Esophagus (tissue), 2 donors: ENCODE measurements around the gene GNG10. TPM values are rescaled to one million over a fixed set of nuclear protein-coding genes. Genes with fewer than 3 reads are reported as not detected.
"Not testable (repeated sequence)": the region's sequence is repeated elsewhere in the genome, so short reads cannot be mapped to it uniquely, and the experiment has no call there.

ENCODE experiments used
- H3K27ac ChIP-seq, 2 donors: one replicate each; pipeline ENCODE4 v1.5.1; 2013; ENCODE audit warnings: low read depth in 2 of 2, mild to moderate bottlenecking in 2 of 2, inconsistent platforms in 1 of 2, low read length in 1 of 2, moderate library complexity in 1 of 2
- H3K27me3 ChIP-seq, 2 donors: one replicate each; pipeline ENCODE4 v1.6.1; 2013; ENCODE audit warnings: low read length in 2 of 2, control low read depth in 1 of 2, mild to moderate bottlenecking in 1 of 2; ENCODE audit not compliant: insufficient read depth in 2 of 2, control insufficient read depth in 1 of 2
- H3K36me3 ChIP-seq, 2 donors: one replicate each; pipeline ENCODE4 v1.6.1; 2013; ENCODE audit warnings: low read length in 1 of 2; ENCODE audit not compliant: control insufficient read depth in 2 of 2, insufficient read depth in 2 of 2
- H3K4me1 ChIP-seq, 2 donors: one replicate each; pipeline ENCODE4 v1.6.1; 2013; ENCODE audit warnings: low read length in 1 of 2; ENCODE audit not compliant: control insufficient read depth in 2 of 2, insufficient read depth in 2 of 2
- H3K4me3 ChIP-seq, 2 donors: one replicate each; pipeline ENCODE4 v1.5.1; 2013; ENCODE audit warnings: low read length in 2 of 2, mild to moderate bottlenecking in 2 of 2, low read depth in 1 of 2, moderate library complexity in 1 of 2
- H3K9me3 ChIP-seq, 2 donors: one replicate each; pipeline ENCODE4 v1.6.1; 2013; ENCODE audit warnings: mild to moderate bottlenecking in 2 of 2, low read depth in 1 of 2, low read length in 1 of 2, moderate library complexity in 1 of 2; ENCODE audit not compliant: control insufficient read depth in 2 of 2, insufficient read depth in 1 of 2
- WGBS, 2 donors: extraction: QIAGEN DNeasy Blood & Tissue Kit; methylation state at CpG; one replicate each; pipeline ENCODE4 v1.1.7; 2013; 5-methylcytosine and 5-hydroxymethylcytosine counted together
- polyA plus RNA-seq, 2 donors: library from polyadenylated mRNA; stranded (reverse); fragments of 200-250 nt; gene quantifications; one replicate each; pipeline ENCODE4 v1.2.3, GENCODE V29; 2013
- donor health status: healthy with polysubstance abuse.
- donor health status: Bipolar disorder and iron deficiency.

Gene GNG10
- polyA plus RNA-seq: 10 to 100 TPM; 12.4 to 13.9 TPM

GRCh38 chr9:111661150-111661801 is at the start of gene GNG10:
Gene GNG10 (plus strand): TSS chr9:111661605. CDS start chr9:111661635, 30 bp downstream.
- Histone ChIP-seq H3K9me3 (no peaks in the 10 kb centered on the region), H3K27me3 (no peaks in the 10 kb centered on the region), H3K4me3 (peak within 1 kb of the TSS; percentile 72 to 77), H3K27ac (peak within 1 kb of the TSS; percentile 59 to 79), H3K36me3 (no peaks in the 10 kb centered on the region), H3K4me1 (peaks cover 0 to 6% of the 10 kb centered on the region in 2 donors)
- 0 to 1% methylated on average over 50 to 61 of the region's 61 CpGs for WGBS, 2 donors

DNA sequence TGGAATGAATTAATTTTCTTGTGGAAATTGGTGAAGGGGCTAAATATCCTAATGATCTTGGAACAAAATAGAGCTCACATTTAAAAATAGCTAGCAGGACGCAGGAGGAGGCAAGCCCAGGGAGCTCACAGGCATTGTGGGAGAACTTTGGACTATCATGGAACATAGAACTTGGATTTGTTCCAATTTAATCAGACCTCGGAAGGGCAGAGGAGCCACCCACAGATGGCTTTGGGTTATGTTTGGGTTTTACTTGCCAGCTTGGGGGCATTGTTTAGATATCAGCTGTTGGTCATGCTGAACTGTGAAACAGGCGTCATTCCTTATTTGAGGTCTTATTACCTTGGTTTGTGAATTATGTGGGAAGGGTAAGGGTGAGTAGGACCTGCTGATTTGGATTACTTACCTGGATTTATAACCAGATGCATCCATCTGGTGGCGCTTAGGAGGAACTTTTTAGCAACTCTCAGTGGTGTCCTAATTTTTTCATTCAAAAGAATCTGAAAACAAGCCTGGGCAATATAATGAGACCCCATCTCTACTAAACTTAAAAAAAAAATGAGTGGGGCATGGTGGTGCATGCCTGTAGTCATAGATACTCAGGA is 47.9 kb upstream of the GNG10 start:
- 44 to 47% methylated on average over 4 of the region's 4 CpGs for WGBS, 2 donors
- Histone ChIP-seq H3K4me1 (peaks cover 0 to 3% of the 10 kb centered on the region in 2 donors), H3K27ac (no peak overlapping the region), H3K9me3 (no peaks in the 10 kb centered on the region), H3K4me3 (no peak overlapping the region), H3K36me3 (no peaks in the 10 kb centered on the region), H3K27me3 (no peaks in the 10 kb centered on the region)

GRCh38 chr9:111615928-111616327 is 45.5 kb upstream of the GNG10 start:
- Histone ChIP-seq H3K9me3 (no peaks in the 10 kb centered on the region), H3K4me1 (no peaks in the 10 kb centered on the region), H3K27ac (no peak overlapping the region), H3K27me3 (no peaks in the 10 kb centered on the region), H3K4me3 (no peak overlapping the region), H3K36me3 (no peaks in the 10 kb centered on the region)
- WGBS, 2 donors: 48 to 55% methylated on average over 3 of the region's 3 CpGs

DNA sequence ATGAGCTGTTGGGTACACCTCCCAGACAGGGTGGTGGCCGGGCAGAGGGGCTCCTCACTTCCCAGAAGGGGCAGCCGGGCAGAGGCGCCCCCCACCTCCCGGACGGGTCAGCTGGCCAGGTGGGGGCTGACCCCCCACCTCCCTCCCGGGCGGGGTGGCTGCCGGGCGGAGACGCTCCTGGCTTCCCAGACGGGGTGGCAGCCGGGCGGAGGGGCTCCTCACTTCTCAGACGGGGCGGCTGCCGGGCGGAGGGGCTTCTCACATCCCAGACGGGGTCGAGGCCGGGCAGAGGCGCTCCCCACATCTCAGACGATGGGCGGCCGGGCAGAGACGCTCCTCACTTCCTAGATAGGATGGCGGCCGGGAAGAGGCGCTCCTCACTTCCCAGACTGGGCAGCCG is 44.1 kb upstream of the GNG10 start:
- not testable (repeated sequence) for H3K4me1 ChIP-seq, H3K4me3 ChIP-seq, H3K27me3 ChIP-seq, H3K36me3 ChIP-seq, H3K9me3 ChIP-seq, H3K27ac ChIP-seq
- WGBS, 2 donors: 96 to 97% methylated on average over 22 to 29 of the region's 29 CpGs

- Histone ChIP-seq H3K27ac (peak overlapping the region; percentile 8 to 49), H3K4me1 (no peaks in the 10 kb centered on the region), H3K36me3 (no peaks in the 10 kb centered on the region), H3K27me3 (no peaks in the 10 kb centered on the region), H3K4me3 (no peak overlapping the region), H3K9me3 (no peaks in the 10 kb centered on the region)
- 14 to 24% methylated on average over 2 of the region's 2 CpGs for WGBS, 2 donors
These were observed 39.4 kb upstream of the GNG10 start for GRCh38 chr9:111621895-111622480.

- Histone ChIP-seq H3K4me1 (no peaks in the 10 kb centered on the region), H3K27me3 (no peaks in the 10 kb centered on the region), H3K4me3 (no peak overlapping the region), H3K9me3 (no peaks in the 10 kb centered on the region), H3K36me3 (no peaks in the 10 kb centered on the region), H3K27ac (peak overlapping the region in 1 of 2 donors; percentile 8)
- WGBS, 2 donors: 44 to 52% methylated on average over 3 of the region's 3 CpGs
These were observed 38.8 kb upstream of the GNG10 start for GRCh38 chr9:111622626-111623025.

DNA sequence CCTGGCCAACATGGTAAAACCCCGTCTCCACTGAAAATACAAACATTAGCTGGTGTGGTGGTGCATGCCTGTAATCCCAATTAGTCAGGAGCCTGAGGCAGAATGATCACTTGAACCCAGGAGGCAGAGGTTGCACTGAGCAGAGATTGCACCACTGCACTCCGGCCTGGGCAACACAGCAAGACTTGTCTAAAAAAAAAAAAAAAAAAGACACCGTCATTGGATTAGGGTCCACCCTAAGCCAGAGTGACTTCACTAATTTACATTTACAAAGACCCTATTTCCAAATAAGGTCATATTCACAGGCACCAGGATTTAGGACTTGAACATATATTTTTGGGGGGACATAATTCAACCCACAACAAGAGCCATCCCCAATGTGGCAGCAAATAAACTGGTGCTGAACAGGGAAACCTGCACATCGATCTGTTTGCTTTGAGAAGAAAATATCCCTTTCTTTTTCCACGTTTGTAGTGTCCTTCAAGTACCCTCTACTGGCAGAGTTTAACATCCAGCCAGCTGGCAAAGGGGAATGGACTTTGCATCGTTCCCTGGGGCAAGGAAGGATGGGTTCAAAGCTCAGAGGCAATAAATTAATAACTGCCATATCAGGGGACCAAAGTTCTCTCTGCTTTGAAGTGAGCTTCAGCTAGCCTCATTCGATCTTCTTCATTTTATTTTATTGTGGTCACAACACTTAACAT is 34.0 kb upstream of the GNG10 start:
- no peak overlapping the region for H3K27ac ChIP-seq
- no peaks in the 10 kb centered on the region for H3K9me3 ChIP-seq
- H3K36me3 ChIP-seq: no peaks in the 10 kb centered on the region
- no peaks in the 10 kb centered on the region for H3K27me3 ChIP-seq
- H3K4me3 ChIP-seq: no peak overlapping the region
- H3K4me1 ChIP-seq: no peaks in the 10 kb centered on the region
- WGBS, 2 donors: 55 to 57% methylated on average over 7 of the region's 7 CpGs

DNA sequence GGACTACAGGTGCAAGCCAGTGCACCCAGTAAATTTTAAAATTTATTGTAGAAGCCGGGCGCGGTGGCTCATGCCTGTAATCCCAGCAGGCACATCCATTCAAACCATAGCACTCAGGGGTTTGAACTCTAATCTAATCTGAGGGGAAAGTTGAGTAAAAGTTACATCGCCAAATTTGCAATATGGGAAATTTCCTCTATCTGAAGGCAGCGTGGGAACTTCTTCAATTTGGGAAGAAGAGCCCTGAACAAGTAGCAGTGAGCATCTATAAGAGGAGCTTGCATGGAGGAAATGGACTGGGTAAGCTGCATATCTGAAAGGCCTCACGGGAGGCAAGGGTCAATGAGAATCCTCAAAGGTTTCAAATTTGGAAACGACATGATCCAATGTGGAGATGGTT is 33.0 kb upstream of the GNG10 start:
- WGBS, 2 donors: 84 to 87% methylated on average over 7 of the region's 7 CpGs

DNA sequence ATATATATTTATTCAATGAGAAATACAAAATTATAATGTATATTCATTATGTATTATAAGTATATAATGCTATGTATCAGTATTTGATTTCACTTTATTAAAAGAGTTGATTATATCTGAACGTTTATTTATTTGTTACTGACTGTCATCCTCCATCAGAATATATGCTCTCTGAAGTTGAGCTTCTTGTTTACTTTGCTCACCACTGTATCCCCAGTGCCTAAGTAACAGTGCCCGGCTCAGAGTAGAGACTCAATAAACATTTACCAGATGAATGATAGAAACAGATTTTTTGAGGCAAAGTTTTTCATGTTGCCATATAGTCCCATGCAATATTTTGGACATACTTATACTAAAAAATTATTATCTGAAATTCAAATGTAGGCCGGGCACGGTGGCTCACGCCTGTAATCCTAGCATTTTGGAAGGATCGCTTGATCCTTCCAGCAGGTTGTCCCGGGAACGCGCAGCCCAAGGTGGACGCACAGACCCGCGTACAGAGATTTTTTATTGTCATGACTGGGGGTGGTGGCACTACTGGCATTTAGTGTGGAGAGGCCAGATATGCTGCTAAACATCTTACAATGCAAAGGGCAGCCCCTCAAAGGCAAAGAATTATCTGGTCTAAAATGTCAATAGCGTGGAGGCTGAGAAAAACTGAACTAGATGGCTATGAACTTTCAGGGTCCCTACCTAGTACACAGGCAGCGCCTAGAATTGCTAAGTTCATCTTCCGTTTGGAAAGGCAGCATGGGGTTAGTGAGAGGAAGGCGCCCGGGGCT is 31.0 kb upstream of the GNG10 start:
- H3K9me3 ChIP-seq: no peaks in the 10 kb centered on the region
- 6 to 9% methylated on average over 17 of the region's 17 CpGs for WGBS, 2 donors

More for the DNA sequence above, 33.0 kb upstream of the GNG10 start:
- Histone ChIP-seq H3K36me3 (no peaks in the 10 kb centered on the region), H3K4me1 (no peaks in the 10 kb centered on the region), H3K27ac (no peak overlapping the region), H3K27me3 (no peaks in the 10 kb centered on the region), H3K4me3 (no peak overlapping the region), H3K9me3 (no peaks in the 10 kb centered on the region)

More for the DNA sequence above, 31.0 kb upstream of the GNG10 start:
- Histone ChIP-seq H3K27ac (peak overlapping the region; percentile 44 to 80), H3K27me3 (no peaks in the 10 kb centered on the region), H3K4me3 (peak overlapping the region; percentile 91 to 99), H3K36me3 (no peaks in the 10 kb centered on the region), H3K4me1 (no peaks in the 10 kb centered on the region)
